ACHN (cell line): ENCODE results near the gene PLCL2.

Experiments used
- DNase-seq: peaks from one replicate; pipeline ENCODE4 v3.0.0-alpha.2; 2015
- in situ Hi-C: cut with HindIII; loops from 2 replicates; pipeline ENCODE4 v1.10.0; 2017; ENCODE audit warnings: low sequenced_read_pairs, low pct_ligation_motif_present, low pct_unique_long_range_greater_than_20kb

Gene PLCL2

DNA sequence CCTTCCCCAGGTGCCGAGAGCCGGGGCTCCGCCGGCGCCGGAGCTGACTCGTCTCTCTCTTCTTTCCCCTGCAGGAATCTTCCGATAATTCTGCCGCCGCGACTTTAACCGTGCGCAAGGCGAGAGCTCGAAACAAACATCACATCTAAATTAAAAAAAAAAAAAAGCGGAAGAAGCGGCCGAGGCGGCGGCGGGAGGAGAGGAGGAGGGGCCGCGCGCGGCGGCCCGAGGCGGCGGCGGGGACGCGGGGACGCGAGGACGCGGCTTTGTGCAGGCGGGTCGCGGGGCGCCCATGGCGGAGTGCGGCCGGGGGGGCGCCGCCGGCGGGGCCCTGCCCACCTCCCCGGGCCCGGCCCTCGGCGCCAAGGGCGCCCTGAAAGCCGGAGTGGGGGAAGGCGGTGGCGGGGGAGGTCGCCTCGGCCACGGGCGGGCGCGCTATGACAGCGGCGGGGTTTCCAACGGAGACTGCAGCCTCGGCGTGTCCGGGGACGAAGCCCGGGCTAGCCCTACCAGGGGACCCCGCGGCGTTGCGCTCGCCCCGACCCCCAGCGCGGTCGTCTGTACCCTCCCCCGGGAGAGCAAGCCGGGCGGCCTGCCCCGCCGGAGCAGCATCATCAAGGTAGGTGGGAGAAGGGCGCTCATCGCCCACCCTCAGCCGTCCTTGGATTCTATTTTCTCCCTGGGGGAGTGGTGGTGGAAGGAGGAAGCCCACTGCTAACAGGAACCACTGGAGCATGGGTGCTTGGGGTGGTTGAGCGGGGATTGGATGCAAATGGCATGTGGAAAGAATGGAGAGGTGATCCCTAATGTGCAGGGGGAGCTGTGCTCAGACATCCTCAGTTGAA is at the start of gene PLCL2:
Gene PLCL2 (plus strand): TSS at position 208 of the 845 bp plus-strand sequence. CDS start 85 bp downstream, at position 293.
- DNase-seq = peak; percentile 52
- in situ Hi-C loops = no loop called here

DNA sequence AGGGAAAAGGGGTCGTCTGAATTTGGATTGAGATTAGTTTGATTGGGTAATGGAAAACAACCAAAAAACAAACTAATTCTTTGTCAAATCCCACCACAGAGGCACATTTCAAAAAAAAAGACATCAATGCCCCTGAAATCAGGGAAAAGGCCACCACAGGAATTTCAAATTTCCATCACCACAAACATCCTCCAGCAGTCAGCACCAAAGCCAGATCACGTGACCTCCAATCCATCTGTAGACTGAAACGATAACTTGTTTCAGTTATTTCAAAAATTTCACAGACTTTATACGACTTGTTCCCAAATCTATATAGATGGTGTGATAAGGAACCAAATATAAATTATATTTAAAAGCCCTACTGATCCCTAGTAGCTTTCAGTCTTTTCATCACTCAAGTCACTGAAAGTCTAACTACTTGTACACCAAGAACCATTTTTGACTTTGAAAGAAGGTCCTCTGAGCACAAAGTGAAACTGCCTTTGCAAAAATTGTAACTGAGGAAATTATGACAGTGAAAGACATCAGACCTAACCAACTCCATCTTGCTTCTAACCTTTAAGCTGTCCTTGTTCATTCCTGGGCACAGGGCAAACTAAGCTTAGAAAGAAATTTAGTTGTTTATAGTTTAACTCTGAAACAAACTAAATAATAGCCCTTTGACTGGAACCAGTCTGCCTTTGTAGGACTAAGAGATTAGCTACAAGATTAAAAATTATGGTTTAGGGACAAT is 48.1 kb upstream of the PLCL2 start:
- in situ Hi-C loops = no loop called here
- DNase-seq = no peak

DNA sequence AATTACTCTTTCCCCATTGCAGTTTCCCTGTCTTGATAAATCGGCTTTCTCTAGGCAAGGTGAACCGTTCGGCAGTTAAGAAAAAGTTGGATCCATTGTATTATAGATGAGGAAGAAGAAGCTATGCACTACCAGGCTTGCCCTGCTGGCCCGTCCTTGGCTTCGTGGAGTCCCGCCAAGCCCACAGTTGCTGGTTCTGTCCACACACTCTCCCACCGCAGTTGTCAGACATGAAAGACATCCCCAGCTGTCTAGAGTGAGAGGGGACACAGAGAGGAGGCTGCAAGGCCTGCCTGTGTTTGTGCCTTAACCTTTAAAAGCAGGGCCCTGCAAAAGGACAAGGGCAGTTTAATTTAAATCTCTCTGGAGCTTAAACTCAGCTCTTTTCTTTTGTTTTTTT is 47.2 kb upstream of the PLCL2 start:
- in situ Hi-C loops = no loop called here
- DNase-seq = no peak

DNA sequence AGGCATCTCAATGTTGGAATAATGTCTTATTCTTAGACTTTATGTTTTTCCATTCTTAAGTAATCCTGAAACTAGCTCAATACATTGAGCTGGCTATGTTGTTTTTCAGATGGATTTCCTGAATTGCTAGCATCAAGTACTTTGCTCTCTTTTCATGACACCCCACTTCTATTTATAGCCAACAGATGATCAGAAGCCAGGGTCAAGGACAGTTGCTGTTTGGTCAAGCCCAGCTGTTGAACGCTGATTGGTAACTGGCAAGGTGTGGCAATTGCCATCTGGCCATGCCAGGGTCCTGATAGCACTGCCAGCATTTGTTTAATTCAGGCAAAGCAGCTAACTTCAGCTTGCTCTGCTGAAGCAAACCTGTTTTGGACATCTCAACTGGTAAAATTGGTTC is 46.2 kb upstream of the PLCL2 start:
- DNase-seq = no peak
- in situ Hi-C loops = no loop called here

DNA sequence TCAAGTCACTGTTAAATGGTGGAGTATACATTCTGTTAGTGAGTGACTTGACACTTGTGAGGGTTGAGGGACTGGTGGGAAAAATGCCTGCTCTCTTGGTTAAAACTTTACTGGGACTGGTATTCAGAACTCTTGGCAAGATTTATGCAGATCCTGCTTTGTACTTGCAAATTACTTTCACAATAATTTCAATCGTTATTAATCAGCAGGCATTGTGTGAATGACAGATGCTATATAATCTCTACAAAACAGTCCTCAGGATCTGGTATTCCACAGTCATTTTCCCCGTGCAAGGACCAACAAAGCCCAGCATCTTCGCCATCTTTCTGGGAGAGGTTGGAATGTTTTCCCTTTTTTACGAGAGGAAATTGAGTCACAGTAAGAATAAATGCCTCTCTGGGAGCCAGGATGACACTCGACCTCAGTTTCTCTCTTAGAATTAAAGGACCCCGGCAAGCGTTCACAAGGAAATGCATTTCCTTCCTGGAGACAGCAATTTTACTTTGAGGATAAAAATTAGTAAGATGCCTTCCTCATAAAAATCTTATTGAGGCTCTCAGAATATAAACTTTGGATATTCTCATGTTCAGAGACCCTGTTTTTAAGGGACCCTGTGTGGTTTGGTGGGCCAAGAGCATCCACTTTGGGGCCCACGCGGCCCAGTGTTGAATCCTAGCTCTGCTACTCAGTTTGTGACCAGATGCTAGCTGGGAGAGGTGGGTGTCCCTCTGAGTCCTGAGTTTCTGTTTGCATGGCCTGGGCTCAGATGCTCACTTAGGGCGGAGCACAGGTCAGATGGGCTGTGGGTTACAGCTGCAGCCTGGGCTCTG is 45.3 kb upstream of the PLCL2 start:
- no peak for DNase-seq
- in situ Hi-C loops = no loop called here

DNA sequence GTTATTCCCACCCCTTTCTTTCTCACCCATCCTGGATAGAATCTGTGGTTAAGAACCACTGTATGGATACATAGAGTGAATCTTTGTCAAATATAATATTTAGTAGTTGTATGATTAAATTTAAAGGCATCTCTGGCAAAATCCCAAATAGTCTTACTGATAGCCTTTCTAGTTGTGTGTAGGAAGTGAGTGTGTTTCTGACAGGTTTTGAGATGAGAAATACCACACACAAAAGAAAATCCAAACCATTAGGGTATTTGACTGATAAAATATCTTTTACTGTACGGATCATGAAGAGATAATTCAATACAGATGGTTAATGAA is 44.7 kb upstream of the PLCL2 start:
- in situ Hi-C loops = no loop called here
- no peak for DNase-seq

DNA sequence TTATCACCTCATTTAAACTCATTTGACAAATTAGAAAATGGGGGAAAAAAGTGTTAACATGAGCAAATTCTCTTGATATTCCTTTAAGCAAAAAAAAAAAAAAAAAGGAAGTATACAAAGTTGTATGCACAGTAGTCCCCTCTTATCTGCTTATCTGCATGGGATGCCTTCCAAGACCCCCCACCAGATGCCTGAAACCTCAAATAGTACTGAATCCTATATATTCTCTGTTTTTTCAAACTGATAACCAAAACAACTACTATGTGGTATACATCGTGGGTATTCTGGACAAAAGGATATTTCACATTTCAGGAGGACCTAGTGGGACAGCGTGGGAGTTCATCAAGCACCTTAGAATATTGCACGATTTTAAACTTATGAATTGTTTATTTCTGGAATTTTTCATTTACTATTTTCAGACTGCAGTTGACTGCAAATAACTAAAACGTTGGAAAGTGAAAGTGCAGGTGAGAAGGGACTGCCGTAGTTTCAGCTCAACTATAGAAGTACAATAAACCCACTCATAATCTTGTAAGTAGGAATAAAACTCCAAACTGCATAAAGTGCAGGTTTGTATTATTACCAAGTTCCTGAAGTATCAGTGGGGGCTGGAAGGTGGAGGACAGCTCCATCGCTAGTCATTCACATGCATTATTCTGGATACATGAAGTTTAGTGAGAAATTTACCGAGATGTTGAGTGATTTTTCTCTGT is 43.6 kb upstream of the PLCL2 start:
- in situ Hi-C loops = no loop called here
- DNase-seq = no peak

DNA sequence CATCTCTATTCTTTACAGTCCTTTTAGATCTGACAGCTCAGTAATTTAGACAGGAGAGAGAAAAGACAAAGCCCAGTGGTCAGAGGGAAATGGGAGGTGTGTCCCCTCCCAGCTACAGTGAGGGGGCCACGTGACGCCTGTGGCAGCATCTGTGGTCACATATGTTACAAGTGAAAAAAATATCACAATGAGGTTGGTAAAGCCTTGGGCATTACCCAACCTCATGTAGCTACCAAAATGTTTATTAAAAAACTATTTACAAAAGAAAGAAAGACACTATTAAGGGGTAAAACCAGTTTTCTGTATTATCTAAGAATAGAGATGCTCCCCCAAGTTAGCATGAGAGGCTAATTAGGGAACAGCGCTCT is 42.9 kb upstream of the PLCL2 start:
- in situ Hi-C loops = no loop called here
- DNase-seq = no peak

DNA sequence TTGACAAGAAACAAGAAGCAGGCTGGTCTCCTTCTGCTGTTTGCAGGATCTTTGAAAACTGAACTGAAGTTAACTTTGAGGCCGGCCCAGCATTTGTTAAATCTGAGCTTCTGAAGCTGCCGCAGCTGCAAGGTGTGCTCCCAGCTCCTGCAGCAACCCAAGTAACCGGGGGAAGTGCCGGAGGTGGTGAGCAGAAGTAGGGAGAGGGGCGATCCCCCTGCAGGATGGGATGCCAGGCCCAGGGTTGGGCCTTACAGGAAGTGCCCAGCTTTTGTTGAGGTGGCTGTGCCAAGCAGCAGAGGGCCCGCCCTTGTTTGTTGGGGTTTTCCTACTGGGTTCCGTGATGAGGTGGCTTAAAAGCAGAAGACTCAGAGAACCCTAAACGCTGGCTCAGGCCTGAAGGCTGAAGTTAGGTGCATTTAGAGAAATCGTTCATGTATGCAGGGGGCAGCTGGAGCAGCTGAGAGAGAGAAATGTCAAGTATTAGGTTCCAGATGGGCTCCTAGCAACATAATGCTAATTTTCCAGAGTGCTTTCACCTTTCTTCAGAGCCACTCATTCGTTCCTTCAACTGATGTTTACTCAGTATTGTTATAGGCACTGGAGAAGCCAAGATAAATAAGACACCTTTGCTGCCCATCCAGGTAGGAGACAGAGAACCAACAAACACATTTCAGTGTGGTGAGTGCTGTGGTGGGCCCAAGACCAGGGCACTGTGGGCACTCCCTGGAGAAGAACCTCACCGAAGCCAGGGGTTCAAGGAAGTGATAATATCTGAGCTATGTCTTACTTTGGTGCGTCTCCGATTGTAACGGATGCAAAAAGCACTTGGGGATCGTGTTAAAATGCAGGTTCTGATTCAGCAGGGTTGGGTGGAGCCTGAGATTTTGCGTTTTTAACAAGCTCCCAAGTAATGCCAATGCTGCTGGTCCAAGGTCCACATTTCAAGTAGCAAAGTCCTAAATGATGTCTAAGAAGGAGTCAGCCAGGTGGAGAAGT is 42.2 kb upstream of the PLCL2 start:
- in situ Hi-C loops = no loop called here
- no peak for DNase-seq

DNA sequence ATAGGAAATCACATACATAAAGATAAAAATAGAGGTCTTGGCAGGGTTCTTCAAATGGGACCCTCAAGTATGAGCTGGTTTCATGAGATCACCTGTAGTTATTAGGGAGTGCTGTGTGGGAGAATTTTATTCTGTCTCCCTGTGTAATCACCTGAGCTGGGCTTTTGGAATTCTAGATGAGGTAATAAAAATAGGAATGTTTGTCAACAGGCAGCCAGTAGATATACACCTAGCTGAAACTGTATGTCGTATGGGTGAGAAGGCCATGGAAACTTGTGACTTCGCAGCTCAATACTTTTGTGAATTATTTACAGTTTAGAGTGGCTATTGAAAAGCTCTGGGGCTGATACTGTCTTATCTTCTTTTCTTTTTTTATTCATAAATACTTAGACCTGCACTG is 40.5 kb upstream of the PLCL2 start:
- DNase-seq = no peak
- in situ Hi-C loops = no loop called here

DNA sequence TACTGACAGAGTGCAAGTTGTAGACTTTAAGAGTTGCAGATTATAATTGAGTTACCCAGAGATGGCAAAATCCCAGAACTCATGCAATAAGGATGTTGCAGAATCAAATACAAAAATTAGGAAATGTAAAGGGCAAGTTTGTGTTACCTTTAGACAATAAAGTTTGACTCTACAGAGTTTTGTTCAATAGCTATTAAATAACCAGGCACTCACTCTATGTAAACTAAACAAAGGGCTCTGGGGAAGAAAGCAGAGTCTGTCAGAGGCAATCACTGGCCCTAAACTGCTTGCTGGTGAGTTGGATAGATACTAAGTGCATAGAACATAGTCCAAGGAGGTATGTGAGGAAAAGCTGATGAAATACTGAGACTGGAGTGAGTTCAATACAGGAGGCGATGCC is 40.0 kb upstream of the PLCL2 start:
- in situ Hi-C loops = no loop called here
- no peak for DNase-seq

DNA sequence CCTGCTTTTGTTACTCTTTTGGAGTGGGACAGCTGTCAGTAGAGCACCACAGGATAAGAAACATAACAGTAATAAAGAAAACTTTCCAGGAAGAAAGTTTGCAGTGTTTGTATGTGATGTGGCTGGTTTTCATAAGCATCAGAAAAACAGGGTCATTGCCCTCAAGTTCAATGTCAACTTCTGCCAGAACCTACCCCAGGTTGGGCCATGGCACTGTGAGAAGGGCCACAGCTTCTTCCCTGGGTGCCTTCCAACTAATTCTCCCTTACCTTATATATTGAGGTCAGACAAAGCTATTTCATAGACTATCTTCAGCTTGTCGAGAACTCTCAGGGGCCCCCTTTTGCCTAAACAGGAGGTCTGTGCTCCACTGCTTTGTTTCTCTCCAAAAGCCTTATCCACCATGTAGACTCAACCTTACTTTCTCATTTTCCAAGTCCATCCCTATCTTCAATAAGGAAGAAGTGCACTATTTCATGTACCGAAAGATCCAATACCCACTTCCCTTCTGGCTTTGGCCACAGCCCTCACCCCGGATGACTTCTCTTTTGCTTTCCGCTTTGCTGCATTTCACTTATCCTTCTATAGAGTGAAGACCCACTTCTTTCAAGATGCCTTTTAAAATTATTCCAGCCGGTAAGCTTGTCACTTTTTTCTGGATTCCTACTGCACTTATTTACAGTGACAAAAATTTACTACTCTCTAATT is 38.2 kb upstream of the PLCL2 start:
- no peak for DNase-seq
- in situ Hi-C loops = no loop called here

DNA sequence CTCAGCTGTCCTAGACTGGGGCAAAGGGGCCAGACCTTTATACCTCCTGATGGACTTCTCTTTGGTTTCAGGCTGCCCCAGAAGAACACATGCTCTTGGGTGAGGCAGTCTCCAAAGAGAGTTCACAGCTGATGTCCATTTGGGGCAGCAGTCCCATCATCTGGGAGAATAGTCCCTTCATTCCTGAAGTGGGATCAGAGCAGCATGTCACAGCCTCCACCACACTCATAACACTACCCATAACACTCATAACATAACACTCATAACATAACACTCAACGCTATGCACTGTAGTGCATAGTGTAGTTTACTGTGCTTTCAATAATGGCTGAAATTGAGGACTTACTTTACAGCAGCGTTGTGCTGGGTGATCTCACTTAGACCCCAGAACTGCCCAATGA is 36.7 kb upstream of the PLCL2 start:
- DNase-seq = no peak
- in situ Hi-C loops = no loop called here

DNA sequence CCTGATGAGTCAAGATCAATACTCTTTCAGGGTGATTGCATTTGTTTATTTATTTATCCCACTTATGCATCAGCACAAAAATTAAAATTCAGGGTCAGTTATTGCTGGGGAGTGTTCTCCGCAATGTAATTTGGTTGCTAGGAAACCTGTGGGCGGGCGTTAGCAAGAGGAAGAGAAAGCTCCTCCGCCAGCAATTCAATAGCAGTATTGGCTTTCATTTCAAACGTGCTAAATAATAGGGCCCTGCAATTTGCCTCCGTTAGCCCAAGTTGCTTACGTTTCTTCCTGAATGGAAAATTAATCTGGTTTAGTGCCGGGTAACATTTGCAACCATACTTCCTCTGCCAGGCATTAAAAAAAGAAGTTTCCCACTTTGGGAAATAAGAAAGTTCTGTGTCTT is 35.5 kb upstream of the PLCL2 start:
- DNase-seq = no peak
- in situ Hi-C loops = no loop called here

DNA sequence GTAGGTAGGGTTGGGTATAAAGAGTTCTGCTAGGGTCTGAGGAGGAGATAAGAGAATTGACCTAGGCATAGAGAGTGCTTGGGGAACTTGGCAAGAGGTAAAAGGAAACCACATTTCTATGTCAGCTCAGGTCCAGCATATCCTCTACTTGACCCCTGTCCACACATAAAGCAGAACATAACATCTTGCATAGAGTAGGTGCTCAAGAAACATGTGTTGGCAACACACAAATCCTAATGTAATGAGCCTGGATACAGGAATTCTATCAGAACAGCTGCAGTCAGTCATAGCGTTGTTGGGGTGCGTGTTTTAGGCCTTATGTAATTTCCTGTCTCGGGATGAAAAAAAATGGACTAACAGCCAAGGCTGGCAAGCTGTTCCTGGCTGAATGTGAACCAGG is 35.0 kb upstream of the PLCL2 start:
- in situ Hi-C loops = no loop called here
- DNase-seq = peak; percentile 25

DNA sequence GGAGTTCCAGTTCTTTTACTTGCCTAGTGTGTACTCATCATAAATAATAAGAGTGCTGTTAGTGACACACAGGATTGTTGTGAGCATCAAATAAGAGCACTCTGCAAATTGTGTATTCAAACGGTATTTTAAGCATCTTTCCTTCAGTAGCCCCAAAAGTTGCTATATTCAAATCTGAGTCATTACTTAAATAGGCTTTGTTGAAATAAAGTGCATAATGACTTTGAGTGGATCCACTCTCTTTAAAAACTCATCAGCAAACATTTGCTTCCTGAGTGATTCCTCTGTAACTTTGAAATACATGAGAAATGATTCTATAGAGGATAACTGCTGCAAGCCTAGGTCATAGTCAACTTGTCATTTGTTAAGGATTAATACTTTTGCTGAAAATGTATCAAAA is 29.3 kb upstream of the PLCL2 start:
- in situ Hi-C loops = no loop called here
- no peak for DNase-seq

DNA sequence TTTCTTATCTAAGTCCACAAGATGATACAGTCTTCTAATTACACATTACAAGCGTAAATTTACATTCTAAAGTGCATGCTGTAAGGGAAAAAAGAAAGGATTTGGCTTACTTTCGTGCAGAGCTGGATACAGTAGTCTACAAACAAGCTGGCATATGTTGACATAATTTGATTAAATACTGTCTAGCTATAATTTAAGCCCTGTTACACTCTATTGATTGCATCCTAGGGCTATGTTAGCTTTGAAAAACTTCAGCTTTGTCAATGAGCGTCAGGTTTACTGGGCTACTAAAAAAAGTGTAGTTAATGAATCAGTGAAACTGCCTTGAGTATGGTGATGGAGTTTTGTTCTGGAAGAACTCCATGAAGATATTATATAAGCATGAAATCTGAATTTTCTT is 24.5 kb upstream of the PLCL2 start:
- in situ Hi-C loops = no loop called here
- DNase-seq = no peak
